ENCODE results near the gene COL15A1.

The COL15A1 gene

DNA sequence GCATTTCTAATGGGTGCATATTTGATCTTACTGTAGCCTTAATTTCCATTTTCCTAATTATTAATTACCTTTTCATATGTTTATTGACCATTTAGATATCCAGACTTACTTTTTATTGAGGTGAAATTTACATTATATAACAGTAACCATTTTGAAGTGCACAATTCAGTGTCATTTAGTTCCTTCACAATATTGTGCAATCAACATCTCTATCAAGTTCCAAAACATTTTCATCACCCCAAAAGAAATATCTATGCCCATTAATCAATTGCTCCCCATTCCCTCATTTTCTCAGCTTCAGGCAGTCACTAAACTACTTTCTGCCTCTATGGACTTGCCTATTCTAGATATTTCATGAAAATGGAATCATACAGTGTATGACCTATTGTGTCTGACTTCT is 5.9 kb downstream of the COL15A1 start:
- no peak for DNase-seq (ENCODE audit: low read depth)

DNA sequence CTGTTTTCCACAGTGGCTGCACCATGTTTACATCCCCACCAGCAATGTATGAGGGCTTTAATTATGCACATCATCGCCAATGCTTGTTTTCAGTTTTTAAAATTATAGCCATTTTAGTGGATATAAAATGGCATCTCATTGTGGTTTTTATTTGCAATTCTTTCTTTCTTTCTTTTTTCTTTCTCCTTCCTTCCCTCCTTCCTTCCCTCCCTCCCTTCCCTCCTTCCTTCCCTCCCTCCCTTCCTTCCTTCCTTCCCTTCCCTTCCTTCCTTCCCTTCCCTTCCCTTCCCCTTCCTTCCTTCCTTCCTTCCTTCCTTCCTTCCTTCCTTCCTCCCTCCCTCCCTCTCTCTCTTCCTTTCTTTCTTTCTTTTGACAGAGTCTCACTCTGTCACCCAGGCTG is 6.6 kb downstream of the COL15A1 start:
- DNase-seq (ENCODE audit: low read depth), result no peak

DNA sequence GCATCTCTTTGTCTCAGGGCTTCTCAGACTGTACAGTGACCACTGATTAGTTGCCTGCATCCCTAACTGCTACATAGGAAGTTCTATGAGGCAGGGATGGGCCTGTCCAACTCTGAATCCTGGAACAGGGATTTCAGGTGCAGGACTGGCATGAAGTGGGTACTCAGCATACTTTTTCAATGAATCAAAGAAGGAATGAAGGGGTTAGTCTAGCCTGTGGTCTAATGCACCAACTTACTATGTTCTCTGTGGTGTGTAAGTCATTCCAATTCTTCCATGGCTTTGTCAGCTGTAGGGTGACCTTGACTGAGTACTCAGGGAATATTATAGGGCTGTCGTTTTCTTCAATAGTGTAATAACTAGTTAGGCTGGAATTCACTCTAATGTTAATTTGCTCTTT is 8.3 kb downstream of the COL15A1 start:
- DNase-seq (ENCODE audit: low read depth), result no peak

DNA sequence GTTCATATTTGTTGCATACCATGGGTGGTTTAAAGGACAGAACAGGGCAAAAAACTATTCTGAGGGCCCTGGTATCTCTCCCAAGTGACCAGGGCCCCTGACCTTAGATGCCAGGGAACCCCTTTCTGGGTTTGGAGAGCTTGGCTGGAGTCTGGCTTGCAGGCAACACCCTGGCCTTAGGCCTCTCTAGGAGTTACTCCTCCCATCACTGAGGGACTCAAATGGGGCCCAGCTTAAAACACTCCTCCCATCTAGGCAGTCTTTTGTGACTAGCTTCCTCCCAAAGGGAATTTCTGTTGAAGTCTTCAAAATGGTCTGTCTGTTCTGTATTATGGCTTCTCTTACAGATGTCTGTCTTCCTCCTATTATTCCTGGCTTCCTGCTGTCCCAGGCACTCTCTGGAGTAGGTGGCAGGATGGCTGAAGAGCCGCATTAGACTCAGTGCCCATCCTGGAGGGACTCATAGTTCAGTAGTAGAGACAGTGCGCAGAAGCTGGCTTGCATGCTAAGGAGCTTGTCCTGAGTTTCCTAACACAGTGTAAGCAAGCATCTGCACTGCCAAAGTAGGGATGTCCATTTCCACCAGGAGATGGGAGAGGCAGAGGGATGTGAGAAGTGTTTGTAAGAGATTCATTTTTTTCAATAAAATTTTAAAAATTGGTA is 10.0 kb downstream of the COL15A1 start:
- no peak for DNase-seq (ENCODE audit: low read depth)

DNA sequence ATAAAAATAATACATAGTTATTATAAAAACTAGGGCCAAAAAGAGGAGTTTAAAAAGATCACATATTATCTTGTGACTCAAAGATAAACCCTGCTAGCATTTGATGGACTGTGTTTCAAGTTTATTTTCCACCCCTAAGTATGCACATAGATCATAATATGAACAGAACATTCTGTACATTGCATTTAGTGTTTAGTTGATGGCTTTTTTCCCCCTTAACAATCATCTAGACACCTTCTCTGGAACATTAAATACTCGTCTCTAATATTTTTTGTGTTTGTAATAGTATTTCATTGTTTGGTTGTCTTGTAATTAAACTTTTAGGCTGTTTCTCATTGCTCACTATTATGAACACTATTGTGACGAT is 10.5 kb downstream of the COL15A1 start:
- no peak for DNase-seq (ENCODE audit: low read depth)

DNA sequence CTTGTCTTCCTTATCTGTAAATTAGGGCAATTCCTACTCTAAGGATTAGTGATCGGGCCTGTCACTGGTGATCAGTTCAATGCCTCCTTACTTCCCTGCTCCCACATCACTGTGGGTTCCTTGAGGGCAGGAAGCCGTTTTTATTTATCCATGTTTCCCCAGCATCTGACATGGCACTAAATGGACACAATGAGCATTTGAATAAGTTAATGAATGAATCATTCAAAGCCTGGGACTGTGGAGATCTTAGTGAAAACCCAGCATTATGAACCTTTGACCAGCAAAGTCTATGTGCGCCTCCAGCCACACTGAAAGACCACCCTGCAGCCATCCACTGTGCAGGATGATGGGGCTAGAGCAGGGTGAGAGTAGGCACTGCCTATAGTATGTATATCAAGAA is 11.6 kb downstream of the COL15A1 start:
- DNase-seq (ENCODE audit: low read depth), result no peak

DNA sequence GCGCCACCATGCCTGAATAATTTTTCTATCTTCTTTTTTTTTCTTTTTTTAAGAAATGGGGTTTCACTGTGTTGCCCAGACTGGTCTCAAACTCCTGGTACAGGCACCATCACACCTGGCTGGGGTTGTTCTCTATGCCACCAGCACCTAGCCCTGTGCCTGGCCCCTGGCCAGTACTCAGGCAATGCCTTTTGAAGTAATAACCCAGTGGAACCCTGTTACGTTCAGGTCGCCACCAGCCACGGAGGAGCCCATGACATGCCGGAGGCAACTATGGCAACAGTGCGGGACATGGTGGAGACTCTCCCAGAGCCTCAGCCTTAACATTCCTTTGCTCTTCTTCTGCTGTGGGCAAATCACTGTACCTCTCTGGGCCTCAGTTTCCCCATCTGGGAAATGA is 14.1 kb downstream of the COL15A1 start:
- DNase-seq (ENCODE audit: low read depth), result no peak

DNA sequence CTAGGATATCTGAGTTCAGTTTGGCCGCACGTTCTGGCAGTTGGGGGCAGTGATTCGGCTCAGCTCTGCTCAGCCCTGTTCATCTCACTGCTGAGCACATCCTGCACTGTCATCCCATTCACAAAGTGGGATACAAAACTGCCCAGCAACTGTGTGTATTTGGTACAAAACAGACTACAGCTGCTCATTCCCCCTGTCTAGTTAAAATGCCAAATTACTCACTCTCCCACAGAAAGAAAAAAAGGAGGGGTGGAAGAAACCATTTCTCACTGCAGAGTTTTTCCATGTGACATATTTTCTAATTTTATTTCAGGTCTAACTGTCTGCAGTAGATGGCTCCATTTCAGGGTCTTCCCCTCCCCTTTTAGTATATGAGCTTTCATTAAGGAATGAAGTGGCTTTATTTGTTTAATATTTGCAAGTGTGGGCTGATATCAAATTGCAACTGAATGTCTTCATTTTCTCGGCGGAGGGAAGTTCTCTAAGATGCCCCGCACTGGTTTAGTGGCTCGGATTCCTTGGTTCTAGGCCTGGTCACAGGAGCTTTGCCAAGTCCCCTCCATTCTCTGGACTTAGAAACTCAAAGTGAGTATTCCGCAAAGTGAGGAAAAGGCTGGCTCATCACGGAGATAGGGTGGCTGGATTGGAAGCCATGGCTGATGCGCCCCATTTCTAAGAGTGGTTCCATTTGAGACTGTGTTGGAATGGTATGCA is 14.7 kb downstream of the COL15A1 start:
- peak; percentile 83 for DNase-seq (ENCODE audit: low read depth)

DNA sequence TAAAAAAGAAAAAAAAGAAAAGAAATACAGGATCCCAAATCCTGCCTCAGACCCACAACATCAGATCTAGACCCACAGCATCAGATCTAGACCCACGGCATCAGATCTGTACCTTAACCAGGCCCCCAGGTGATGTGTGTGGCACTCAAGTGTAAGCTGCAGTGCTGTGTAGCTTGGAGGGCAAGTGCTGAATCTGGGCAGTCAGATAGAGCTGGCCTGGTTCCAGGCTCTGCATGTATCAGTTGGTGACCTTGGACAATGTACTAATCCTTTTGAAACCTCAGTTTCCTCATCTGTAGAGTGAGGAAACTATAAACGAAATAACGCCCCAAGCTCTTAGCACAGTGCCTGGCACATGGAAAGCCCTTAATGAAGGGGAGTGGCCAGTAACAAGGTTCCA is 16.7 kb downstream of the COL15A1 start:
- DNase-seq (ENCODE audit: low read depth), result no peak

DNA sequence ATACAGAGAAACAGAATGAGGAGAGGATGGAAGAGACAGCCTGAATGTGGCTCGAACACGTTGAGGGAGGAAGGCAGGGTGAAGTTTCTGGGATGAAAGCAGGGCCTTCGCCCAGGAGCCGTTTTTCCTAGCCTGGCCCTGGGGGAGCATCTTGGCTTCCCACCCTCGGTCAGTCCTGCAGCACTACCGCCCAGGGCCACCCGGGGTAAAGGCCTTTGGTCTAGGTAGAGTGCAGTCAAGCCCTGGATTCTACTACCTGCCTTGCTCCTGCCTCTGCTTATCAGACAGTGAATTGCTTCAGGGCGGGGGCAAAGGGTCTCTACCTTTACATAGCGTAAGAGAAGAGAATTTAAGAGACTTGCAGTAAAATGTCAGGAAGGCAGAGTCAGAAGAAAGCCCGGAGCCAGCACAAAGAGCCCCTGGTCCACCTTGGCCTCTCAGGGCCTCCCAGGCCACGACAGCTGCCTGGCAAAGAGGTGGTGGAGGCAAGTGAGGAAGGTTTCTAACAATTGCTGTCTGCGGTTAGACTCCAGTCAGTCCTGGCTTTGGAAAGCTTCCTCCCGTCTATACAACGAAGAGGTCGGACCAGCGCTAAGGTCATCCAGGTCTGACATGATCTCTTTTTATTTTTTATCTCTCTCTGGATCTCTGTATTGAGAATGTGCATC is 17.9 kb downstream of the COL15A1 start:
- no peak for DNase-seq (ENCODE audit: low read depth)

DNA sequence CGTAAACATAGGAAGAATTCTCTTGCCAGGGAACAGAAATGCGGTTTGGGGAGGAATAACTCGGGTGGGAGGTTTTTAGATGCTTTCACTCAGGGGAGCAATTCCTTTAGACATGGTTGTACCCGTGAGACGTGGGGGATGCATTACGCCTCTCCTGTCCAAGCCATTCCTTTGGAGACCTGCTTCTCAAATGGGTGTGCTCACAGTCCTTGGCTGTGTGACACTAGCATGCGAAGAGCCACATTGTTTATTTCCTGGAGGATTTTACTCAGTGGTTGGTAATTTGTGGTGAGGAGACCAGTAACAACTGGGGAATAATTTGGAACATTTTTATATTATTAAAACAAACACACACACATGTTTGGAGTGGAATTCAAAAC is 18.5 kb downstream of the COL15A1 start:
- peak; percentile 59 for DNase-seq (ENCODE audit: low read depth)

DNA sequence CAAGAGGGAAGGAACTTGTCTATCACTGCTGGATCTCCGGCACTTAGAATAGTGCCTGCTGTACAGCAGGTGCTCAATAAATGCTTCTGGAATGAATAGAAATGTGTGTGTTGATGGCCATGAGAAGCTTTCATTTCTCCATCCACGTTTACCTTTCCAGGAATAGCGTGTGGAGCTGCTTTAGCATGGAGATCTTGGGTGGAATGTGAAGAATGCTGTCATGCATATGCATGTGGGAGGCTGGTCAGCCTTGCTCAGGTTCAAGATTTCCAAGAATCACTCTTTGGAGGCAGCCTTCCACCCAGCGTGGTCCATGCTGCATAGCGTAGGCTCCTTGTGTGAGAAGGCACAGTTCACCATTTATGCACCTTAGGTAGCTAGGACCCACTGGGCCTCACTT is 19.2 kb downstream of the COL15A1 start:
- DNase-seq (ENCODE audit: low read depth), result no peak

DNA sequence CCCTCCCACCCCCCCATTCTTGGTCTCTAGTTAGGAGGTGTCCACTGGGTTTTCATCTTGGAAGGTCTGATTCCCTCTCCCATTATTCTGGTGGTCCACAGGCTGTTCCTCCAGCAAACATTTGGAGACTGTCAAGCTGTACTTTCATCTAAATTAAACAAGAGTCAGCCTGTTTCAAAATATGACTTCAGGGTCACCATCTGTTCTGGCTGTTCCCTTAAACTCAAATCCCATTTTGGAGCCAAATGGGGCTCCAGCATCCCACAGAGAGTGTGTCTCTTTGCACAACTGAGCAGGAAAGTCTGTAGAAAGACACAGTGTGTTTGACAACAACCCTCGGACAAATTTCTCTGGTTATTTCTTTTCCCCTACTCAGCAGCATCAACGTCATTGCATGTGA is 20.5 kb downstream of the COL15A1 start:
- DNase-seq (ENCODE audit: low read depth), result no peak

DNA sequence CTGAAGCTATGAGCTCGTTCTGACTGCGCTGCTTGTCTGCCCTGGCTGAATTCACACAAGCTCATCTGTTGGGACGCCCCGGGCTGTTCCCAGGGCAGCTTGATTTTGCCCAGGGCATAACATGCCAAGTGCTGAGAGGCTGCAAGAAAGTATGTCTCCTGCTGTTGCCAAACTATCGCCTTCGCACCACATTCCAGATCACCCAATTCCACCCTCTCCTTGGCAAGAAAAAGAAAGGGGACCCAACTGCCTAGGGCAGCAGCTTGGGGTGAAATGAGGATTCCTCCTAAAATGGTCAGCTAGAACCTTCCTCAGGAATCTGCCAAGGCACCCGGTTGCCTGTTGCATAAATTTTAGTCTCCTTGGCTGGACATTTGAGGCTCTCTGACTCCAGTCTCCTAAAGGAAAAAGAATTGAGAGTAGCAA is 21.2 kb downstream of the COL15A1 start:
- DNase-seq (ENCODE audit: low read depth), result no peak

DNA sequence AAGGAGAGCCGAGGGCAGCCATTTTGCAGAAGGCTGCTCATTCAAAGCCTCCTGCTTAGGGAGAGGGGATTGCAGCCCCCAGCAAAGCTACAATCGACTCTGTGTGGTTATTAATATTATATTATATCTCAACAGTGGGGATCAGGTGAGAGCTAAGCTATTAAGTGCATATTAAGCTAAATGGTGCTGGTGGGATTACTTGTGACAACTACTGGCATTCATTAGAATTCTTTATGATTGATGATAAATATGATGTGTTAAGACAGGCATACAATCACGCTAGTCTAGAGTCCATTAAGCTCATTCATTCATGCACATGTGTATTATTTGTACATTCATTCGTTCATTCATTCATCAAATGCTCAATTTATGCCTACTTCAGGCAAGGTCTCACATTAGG is 23.0 kb downstream of the COL15A1 start:
- no peak for DNase-seq (ENCODE audit: low read depth)

DNA sequence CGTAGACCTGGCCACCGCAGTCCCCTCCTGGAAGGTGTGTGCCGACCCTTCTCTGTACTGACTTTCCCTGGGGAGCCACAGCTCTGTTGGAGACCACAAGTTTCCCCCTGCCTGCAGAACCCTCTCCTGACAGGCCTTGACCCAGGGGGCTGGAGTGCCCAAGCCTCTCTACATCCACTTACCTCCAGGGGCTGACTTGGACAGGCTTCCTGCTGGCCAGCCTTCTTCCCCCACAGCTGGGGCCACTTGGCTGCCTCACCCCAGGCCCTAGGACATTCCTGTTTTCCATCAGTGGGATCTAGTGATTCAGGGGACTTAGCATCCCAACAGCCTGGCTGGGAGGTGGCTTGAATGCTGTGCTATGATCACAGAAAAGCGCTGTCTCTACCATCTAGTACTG is 23.6 kb downstream of the COL15A1 start:
- DNase-seq (ENCODE audit: low read depth), result no peak

DNA sequence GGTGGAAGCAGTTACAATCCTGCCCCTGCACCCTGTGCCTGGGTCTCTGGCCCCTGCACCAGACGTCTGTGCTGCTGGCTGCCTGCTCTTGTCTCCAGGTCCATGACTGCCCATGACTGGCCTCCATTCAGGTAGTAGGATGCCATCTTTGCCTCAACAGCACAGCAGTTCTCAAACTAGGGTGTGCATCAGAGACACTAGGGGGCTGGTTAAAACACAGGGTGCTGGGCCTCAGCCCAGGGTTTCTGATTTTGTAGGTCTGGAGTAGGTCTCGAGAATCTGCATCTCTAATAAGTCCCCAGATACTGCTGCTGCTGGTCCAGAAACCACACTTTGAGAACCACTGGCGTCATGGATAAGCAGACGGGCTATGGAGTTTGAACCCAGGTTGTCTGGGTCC is 24.0 kb downstream of the COL15A1 start:
- DNase-seq (ENCODE audit: low read depth), result no peak

DNA sequence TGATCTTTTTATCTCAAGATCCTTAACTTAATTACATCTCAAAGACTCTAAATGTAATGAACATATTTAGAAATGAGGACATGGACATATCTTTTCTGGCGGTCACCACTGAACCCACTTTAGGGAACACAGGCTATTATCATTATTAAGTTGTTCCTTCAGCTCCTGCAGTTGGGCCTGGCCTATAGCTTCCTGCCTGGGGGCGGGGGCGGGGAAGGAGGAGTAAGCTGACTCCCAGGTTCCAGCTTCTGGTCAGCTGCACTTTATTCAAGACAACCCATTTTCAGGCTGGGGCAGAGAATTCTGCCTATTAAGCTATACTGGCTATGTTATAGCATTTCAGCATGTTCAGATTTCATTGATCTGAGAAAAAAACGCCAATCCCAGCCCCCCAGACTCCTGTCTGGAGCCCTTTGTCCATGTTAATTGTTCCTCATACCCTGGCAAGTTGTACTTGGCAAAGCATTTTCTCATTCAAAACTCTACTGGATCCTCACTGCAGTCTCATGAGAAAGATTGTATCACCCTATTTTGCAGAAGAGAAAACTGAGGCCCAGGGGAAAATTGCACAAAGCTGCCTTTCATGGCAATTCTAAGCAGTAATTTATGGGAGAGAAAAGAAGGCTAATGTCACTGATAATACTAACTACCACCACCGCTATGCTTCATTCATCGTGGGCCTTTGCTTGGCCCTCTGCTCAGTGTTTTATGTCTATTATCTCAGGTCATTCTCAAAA is 25.1 kb downstream of the COL15A1 start:
- no peak for DNase-seq (ENCODE audit: low read depth)

DNA sequence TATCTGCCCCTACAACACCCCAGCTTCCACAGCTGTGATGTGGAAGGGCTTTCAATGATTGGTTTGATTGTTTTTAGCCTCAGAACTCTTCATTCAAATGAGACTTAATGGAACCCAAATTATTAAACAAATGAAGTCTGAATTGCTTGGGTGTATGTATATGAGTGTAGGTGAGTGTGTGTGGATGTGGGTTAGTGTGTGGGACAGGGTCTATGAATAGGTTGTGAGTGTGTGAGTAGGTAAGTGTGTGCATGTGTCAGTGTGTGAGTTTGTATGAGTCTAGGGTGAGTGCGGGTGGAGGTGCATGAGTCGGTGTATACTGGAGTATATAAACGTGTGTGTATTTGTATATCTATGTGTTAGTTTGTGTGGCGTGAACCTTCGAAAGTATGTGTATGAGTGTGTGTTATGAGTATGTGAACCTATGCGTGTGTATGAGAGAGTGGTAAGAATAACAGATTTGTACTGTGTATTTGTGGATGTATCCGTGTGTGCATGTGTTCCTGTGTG is 26.9 kb downstream of the COL15A1 start:
- no peak for DNase-seq (ENCODE audit: low read depth)

DNA sequence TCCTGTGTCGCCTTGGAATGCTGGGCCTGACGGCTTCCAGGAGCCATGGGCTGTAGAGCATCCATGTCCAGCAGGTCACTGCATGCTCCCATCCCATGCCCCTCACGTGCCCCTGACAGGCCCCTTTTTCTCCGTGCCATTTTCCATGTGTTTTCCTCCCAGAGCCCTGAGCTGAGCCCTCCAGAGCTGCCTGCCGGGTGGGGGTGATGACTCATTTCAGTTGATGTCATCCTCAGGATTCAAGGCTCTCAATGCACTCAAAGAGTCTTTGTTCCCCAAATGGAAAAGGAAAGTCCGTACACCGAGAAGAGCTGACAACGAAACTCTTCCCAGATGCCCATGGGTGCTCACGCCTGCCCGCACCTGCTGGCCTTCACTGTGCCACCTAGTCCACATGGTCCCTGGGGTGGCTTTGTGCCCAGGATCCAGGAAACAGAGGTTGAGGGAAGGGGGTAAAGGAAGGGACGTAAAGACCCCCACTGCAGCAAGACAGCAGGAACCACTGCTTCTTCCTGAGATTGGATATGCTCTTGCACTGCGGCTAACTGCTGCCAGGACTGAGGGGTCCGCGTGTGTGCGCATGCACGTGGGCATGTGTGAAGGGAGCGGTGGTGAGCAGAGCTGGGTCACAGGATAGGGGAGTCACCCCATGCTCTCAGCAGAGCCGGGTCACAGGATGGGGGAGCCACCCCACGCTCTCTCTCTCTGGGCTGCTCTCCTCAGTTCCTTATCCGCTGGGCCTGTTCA is 27.6 kb downstream of the COL15A1 start:
- DNase-seq (ENCODE audit: low read depth), result peak; percentile 36

DNA sequence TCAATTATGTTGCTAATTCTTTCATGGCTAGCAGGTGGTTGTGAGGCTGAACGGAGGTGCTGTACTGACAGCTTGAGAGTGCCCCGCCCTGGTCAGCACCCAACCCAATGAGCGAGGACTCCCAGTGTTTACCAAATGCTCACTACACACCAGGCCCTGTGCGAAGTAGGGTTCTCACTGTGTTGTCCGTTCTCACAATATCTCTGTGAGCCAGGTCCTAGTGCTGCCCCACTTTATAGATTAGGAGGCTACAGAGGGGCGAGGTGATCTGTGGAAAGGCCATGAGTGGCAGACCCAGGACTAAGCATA is 28.2 kb downstream of the COL15A1 start:
- DNase-seq (ENCODE audit: low read depth), result no peak

DNA sequence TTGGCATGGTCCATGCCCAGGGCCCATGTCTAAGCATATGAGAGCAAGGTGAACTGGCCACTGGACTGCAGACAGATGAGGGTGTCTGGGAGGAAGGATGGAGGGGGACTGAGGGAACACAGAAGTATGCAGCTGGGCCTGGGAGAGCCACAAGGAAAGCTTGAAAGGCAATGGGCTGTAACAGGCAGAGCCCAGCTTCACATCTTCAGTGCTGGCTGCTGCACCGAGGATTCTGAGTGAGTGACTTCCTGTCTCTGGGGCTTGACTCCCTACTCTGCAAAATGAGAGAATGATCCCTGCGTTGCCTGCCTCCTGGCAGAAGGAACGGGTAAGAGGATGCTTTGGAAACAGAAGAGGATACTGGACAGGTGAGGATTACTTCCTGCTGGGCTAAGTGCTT is 29.0 kb downstream of the COL15A1 start:
- no peak for DNase-seq (ENCODE audit: low read depth)

Data from stromal cell of bone marrow (primary cell).